B cell (primary cell): ENCODE measurements around the gene HOXC4.

Experiments used
- CTCF ChIP-seq: fragments of 200-600 bp; IDR thresholded peaks from one replicate; pipeline ENCODE4 v1.8.0; 2022; ENCODE audit warnings: antibody characterized with exemption, mild to moderate bottlenecking
- EZH2 ChIP-seq: IDR thresholded peaks from 2 replicates; pipeline ENCODE4 v1.6.1; 2012; ENCODE audit warnings: borderline replicate concordance, low read depth, mild to moderate bottlenecking, moderate library complexity, low read length; ENCODE audit not compliant: insufficient read depth, poor library complexity, severe bottlenecking

GRCh38 chr12:54056110-54056509 is 2.5 kb downstream of the HOXC4 start:
- no peak for TF ChIP-seq CTCF
- TF ChIP-seq EZH2: no peak
